MM.1S (cell line): Measurements from ENCODE around the gene ENOX1.

Source experiments
- DNase-seq: peaks from one replicate; pipeline ENCODE4 v3.0.0-alpha.2; 2015
- H2AFZ ChIP-seq: fragments of 300-600 bp; sonication (generic); 2 replicates; pipeline ENCODE4 v1.6.0; 2016; ENCODE audit warnings: antibody characterized with exemption, low read length
- H3F3A ChIP-seq: fragments of 300-600 bp; sonication (generic); 2 replicates; pipeline ENCODE4 v1.6.1; 2016; ENCODE audit warnings: mild to moderate bottlenecking, antibody characterized with exemption, low read length, moderate library complexity, mixed read lengths; ENCODE audit not compliant: insufficient read depth
- H3K27ac ChIP-seq: fragments of 300-600 bp; sonication (generic); 2 replicates; pipeline ENCODE4 v1.5.1; 2016; ENCODE audit warnings: mild to moderate bottlenecking, low read length
- H3K27me3 ChIP-seq: fragments of 300-600 bp; sonication (generic); replicated peaks from 2 replicates; pipeline ENCODE4 v1.6.0; 2016; ENCODE audit warnings: low read length; ENCODE audit not compliant: insufficient read depth
- H3K36me3 ChIP-seq: fragments of 300-600 bp; sonication (generic); replicated peaks from 2 replicates; pipeline ENCODE4 v1.6.1; 2016; ENCODE audit warnings: mild to moderate bottlenecking, low read length, mixed read lengths; ENCODE audit not compliant: insufficient read depth
- H3K4me1 ChIP-seq: fragments of 300-600 bp; sonication (generic); 2 replicates; pipeline ENCODE4 v1.6.1; 2016; ENCODE audit warnings: low read length, mixed read lengths
- H3K4me2 ChIP-seq: fragments of 300-600 bp; sonication (generic); 2 replicates; pipeline ENCODE4 v1.6.0; 2016; ENCODE audit warnings: low read depth, low read length
- H3K4me3 ChIP-seq: fragments of 300-600 bp; sonication (generic); 2 replicates; pipeline ENCODE4 v1.5.1; 2016; ENCODE audit warnings: low read length, mixed read lengths
- H3K79me2 ChIP-seq: fragments of 300-600 bp; sonication (generic); 2 replicates; pipeline ENCODE4 v1.6.1; 2016; ENCODE audit warnings: mixed run types, low read length, mixed read lengths
- H3K9ac ChIP-seq: fragments of 300-600 bp; sonication (generic); 2 replicates; pipeline ENCODE4 v1.6.1; 2016; ENCODE audit warnings: low read length, mixed read lengths
- H3K9me2 ChIP-seq: fragments of 300-600 bp; sonication (generic); replicated peaks from 2 replicates; pipeline ENCODE4 v1.6.1; 2016; ENCODE audit warnings: mild to moderate bottlenecking, low read length, mixed read lengths; ENCODE audit not compliant: insufficient read depth
- H3K9me3 ChIP-seq: fragments of 300-600 bp; sonication (generic); replicated peaks from 2 replicates; pipeline ENCODE4 v1.6.1; 2016; ENCODE audit warnings: mild to moderate bottlenecking, low read length, mixed read lengths; ENCODE audit not compliant: insufficient read depth
- H4K20me1 ChIP-seq: fragments of 300-600 bp; sonication (generic); 2 replicates; pipeline ENCODE4 v1.6.1; 2016; ENCODE audit warnings: mild to moderate bottlenecking, low read length, moderate library complexity, mixed read lengths; ENCODE audit not compliant: insufficient read depth
- CTCF ChIP-seq: fragments of 300-600 bp; sonication (generic); IDR thresholded peaks from 2 replicates; pipeline ENCODE4 v1.5.1; 2016; ENCODE audit warnings: antibody characterized with exemption, low read length, mixed read lengths
- EZH2 ChIP-seq: fragments of 300-600 bp; sonication (generic); optimal IDR thresholded peaks from 2 replicates; pipeline ENCODE3; 2017; ENCODE audit warnings: low read depth, mild to moderate bottlenecking, antibody characterized with exemption, low read length, mixed read lengths
- EZH2phosphoT487 ChIP-seq: fragments of 300-600 bp; sonication (generic); IDR thresholded peaks from 2 replicates; pipeline ENCODE4 v1.6.1; 2018; ENCODE audit warnings: antibody characterized with exemption, low read length

ENOX1 gene

GRCh38 chr13:43387880-43388279, 398.9 kb downstream of the ENOX1 start:
- Histone ChIP-seq H3K36me3 (no peaks in the 10 kb centered on the region), H4K20me1 (no peaks in the 10 kb centered on the region), H3K4me3 (no peak overlapping the region), H3K79me2 (no peaks in the 10 kb centered on the region), H3K9me3 (no peaks in the 10 kb centered on the region), H3K27ac (no peak overlapping the region), H3F3A (no peaks in the 10 kb centered on the region), H3K4me1 (peaks cover 37% of the 10 kb centered on the region), H2AFZ (no peak overlapping the region), H3K4me2 (no peak overlapping the region), H3K27me3 (no peaks in the 10 kb centered on the region), H3K9ac (no peak overlapping the region), H3K9me2 (no peaks in the 10 kb centered on the region)
- no peak for DNase-seq
- TF ChIP-seq EZH2 (no peak), EZH2phosphoT487 (no peak), CTCF (no peak)

GRCh38 chr13:43383498-43384165, 403.1 kb downstream of the ENOX1 start:
- no peaks in the 10 kb centered on the region for H3K9me2 ChIP-seq
- no peaks in the 10 kb centered on the region for H3K36me3 ChIP-seq
- no peaks in the 10 kb centered on the region for H3K27me3 ChIP-seq
- no peak overlapping the region for H3K4me3 ChIP-seq
- H3F3A ChIP-seq, result no peaks in the 10 kb centered on the region
- H3K27ac ChIP-seq, result no peak overlapping the region
- TF ChIP-seq EZH2phosphoT487, result no peak
- no peak for TF ChIP-seq CTCF
- TF ChIP-seq EZH2, result no peak
- peaks cover 10% of the 10 kb centered on the region for H3K4me1 ChIP-seq
- no peaks in the 10 kb centered on the region for H4K20me1 ChIP-seq
- no peaks in the 10 kb centered on the region for H3K9me3 ChIP-seq
- DNase-seq, result no peak
- H3K9ac ChIP-seq, result no peak overlapping the region
- H3K79me2 ChIP-seq, result no peaks in the 10 kb centered on the region
- no peak overlapping the region for H2AFZ ChIP-seq
- no peak overlapping the region for H3K4me2 ChIP-seq

DNA sequence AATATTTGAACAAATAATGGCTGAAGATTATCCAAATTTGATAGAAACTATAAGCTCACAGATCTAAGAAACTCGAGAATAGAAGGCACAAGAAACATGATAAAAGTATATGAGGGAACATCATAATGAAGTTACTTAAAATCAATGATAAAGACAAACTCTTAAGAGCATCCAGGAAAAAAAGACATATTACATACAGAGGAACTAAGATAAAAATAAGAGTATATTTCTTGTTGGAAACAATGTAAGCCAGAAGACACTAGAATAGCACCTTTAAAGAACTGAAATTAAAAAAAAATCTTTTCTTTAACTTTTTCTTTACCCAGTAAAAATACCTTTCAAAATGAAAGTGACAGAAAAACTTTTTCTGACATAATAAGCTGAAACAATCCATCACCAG, 407.0 kb downstream of the ENOX1 start:
- DNase-seq, result no peak
- Histone ChIP-seq H3K27ac (no peak overlapping the region), H3K4me2 (no peak overlapping the region), H3K27me3 (no peaks in the 10 kb centered on the region), H4K20me1 (no peaks in the 10 kb centered on the region), H3K36me3 (no peaks in the 10 kb centered on the region), H3F3A (no peaks in the 10 kb centered on the region), H3K9ac (no peak overlapping the region), H3K79me2 (no peaks in the 10 kb centered on the region), H2AFZ (no peak overlapping the region), H3K4me3 (no peak overlapping the region), H3K4me1 (no peaks in the 10 kb centered on the region), H3K9me3 (no peaks in the 10 kb centered on the region), H3K9me2 (no peaks in the 10 kb centered on the region)
- TF ChIP-seq EZH2, result no peak
- TF ChIP-seq CTCF, result no peak
- no peak for TF ChIP-seq EZH2phosphoT487
